ENCODE measurements around the gene RBKS. TPM values are rescaled to one million over a fixed set of nuclear protein-coding genes. Genes with fewer than 3 reads are reported as not detected.
A peak's percentile ranks its signal among the peaks of the same experiment; 100 is the strongest.

Gene RBKS
- total and polyA plus RNA-seq, 2 of the 13 experiments (the other 11 are each of a cell fraction or from before 2014, with no cell fraction given), result 7.7 to 8.3 TPM

GRCh38 chr2:27771548-27772335 is 118.4 kb downstream of the RBKS start, which contains the start of gene MRPL33 (continued):
- TF ChIP-seq, protein P1, sequence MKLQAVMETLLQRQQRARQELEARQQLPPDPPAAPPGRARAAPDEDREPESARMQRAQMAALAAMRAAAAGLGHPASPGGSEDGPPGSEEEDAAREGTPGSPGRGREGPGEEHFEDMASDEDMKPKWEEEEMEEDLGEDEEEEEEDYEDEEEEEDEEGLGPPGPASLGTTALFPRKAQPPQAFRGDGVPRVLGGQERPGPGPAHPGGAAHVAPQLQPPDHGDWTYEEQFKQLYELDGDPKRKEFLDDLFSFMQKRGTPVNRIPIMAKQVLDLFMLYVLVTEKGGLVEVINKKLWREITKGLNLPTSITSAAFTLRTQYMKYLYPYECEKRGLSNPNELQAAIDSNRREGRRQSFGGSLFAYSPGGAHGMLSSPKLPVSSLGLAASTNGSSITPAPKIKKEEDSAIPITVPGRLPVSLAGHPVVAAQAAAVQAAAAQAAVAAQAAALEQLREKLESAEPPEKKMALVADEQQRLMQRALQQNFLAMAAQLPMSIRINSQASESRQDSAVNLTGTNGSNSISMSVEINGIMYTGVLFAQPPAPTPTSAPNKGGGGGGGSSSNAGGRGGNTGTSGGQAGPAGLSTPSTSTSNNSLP (IDR thresholded peaks at IDR 0.05; ENCODE audit: low read depth, low read length), result no peak
- TF ChIP-seq, protein P2, sequence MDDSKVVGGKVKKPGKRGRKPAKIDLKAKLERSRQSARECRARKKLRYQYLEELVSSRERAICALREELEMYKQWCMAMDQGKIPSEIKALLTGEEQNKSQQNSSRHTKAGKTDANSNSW (CRISPR knock-in tag; IDR thresholded peaks at IDR 0.05; ENCODE audit: borderline replicate concordance), result peak; percentile 89
- TF ChIP-seq ZNF577 (CRISPR knock-in tag; IDR thresholded peaks at IDR 0.05; ENCODE audit: borderline replicate concordance, low read depth) (no peak), ZNF335 (CRISPR knock-in tag; IDR thresholded peaks at IDR 0.05) (peak; percentile 98), PTBP1 (IDR thresholded peaks at IDR 0.05; ENCODE audit: low read depth, low read length, poor library complexity, severe bottlenecking) (peak; percentile 92), ZBTB43 (CRISPR knock-in tag; conservative IDR thresholded peaks at IDR 0.05) (peak; percentile 64; the same call in 1 of the 2 replicates), PITX1 (CRISPR knock-in tag; IDR thresholded peaks at IDR 0.05) (no peak; the same call in 1 of the 2 replicates), NFE2L2 (IDR thresholded peaks at IDR 0.05; ENCODE audit: low read length) (no peak), CREB1 (IDR thresholded peaks at IDR 0.05) (peak; percentile 81), CREB1 (CRISPR knock-in tag; IDR thresholded peaks at IDR 0.05) (peak; percentile 85), MXI1 (IDR thresholded peaks at IDR 0.05; ENCODE audit: borderline replicate concordance, low read depth, low read length) (peak; percentile 85; the same call in 1 of the 3 replicates), ZBTB8A (CRISPR knock-in tag; IDR thresholded peaks at IDR 0.05; ENCODE audit: borderline replicate concordance, low read depth) (no peak), MAFF (IDR thresholded peaks at IDR 0.05; ENCODE audit: low read depth, low read length) (no peak), ZMAT3 (CRISPR knock-in tag; conservative IDR thresholded peaks at IDR 0.05) (peak; percentile 91), ZFP36 (IDR thresholded peaks at IDR 0.05; ENCODE audit: borderline replicate concordance, low read depth, low read length, partially characterized antibody) (no peak), ZBTB10 (CRISPR knock-in tag; IDR thresholded peaks at IDR 0.05; ENCODE audit: borderline replicate concordance) (no peak), KDM2A (CRISPR knock-in tag; IDR thresholded peaks at IDR 0.05; ENCODE audit: borderline replicate concordance, low read depth) (peak; percentile 100)
- TF ChIP-seq, protein P3, sequence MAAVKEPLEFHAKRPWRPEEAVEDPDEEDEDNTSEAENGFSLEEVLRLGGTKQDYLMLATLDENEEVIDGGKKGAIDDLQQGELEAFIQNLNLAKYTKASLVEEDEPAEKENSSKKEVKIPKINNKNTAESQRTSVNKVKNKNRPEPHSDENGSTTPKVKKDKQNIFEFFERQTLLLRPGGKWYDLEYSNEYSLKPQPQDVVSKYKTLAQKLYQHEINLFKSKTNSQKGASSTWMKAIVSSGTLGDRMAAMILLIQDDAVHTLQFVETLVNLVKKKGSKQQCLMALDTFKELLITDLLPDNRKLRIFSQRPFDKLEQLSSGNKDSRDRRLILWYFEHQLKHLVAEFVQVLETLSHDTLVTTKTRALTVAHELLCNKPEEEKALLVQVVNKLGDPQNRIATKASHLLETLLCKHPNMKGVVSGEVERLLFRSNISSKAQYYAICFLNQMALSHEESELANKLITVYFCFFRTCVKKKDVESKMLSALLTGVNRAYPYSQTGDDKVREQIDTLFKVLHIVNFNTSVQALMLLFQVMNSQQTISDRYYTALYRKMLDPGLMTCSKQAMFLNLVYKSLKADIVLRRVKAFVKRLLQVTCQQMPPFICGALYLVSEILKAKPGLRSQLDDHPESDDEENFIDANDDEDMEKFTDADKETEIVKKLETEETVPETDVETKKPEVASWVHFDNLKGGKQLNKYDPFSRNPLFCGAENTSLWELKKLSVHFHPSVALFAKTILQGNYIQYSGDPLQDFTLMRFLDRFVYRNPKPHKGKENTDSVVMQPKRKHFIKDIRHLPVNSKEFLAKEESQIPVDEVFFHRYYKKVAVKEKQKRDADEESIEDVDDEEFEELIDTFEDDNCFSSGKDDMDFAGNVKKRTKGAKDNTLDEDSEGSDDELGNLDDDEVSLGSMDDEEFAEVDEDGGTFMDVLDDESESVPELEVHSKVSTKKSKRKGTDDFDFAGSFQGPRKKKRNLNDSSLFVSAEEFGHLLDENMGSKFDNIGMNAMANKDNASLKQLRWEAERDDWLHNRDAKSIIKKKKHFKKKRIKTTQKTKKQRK (IDR thresholded peaks at IDR 0.05; ENCODE audit: low read length), result no peak

Measured in HepG2 (cell line).